Esophagus squamous epithelium (tissue), 5 donors: Measurements from ENCODE around the gene ELL2. TPM values are rescaled to one million over a fixed set of nuclear protein-coding genes. Genes with fewer than 3 reads are reported as not detected.

ENCODE experiments used
- DNase-seq: peaks from one replicate; lab custom pipeline; 2025; lab: John Stamatoyannopoulos, UW
- H3K27ac ChIP-seq, 4 donors: fragments of 200-600 bp; sonication (generic); one replicate each; pipeline ENCODE4 v1.5.1; 2016 to 2019; ENCODE audit warnings: mild to moderate bottlenecking in 1 of 4
- H3K27me3 ChIP-seq, 4 donors: fragments of 200-600 bp; sonication (generic); 1 replicate in 3 of 4; 2 replicates in 1 of 4; pipeline versions ENCODE4 v1.5.1 to v1.6.0; 2017 to 2021; ENCODE audit warnings: antibody characterized with exemption in 1 of 4
- H3K36me3 ChIP-seq, 3 donors: fragments of 200-600 bp; sonication (generic); one replicate each; pipeline ENCODE4 v1.5.1; 2016 to 2019
- H3K4me1 ChIP-seq, 3 donors: fragments of 200-600 bp; sonication (generic); one replicate each; pipeline ENCODE4 v1.5.1; 2017 to 2019
- H3K4me3 ChIP-seq, 4 donors: fragments of 200-600 bp; sonication (generic); 1 replicate in 3 of 4; 2 replicates in 1 of 4; pipeline ENCODE4 v1.5.1; 2016 to 2019; ENCODE audit warnings: mild to moderate bottlenecking in 2 of 4, moderate library complexity in 1 of 4
- H3K9me3 ChIP-seq, 3 donors: fragments of 200-600 bp; sonication (generic); one replicate each; pipeline ENCODE4 v1.5.1; 2016 to 2019
- POLR2A ChIP-seq, 4 donors: fragments of 450-650 bp; IDR thresholded peaks; one replicate each; pipeline ENCODE4 v1.6.1; 2017; ENCODE audit warnings: antibody characterized with exemption in 4 of 4, mild to moderate bottlenecking in 4 of 4, moderate library complexity in 3 of 4
- WGBS, 2 donors: methylation state at CpG; one replicate each; pipeline ENCODE4 v1.1.5; 2018; 5-methylcytosine and 5-hydroxymethylcytosine counted together
- intact Hi-C: fragments of 100-400 bp; cut with DNase I; formaldehyde crosslinking; loops from one replicate; pipeline ENCODE4 v1.15.0; 2022
- total RNA-seq, 4 donors: library from RNA; depleted of rRNA; stranded (reverse); fragments of >200 nt; gene quantifications; one replicate each; pipeline ENCODE4 v1.1.0, GENCODE V29; 2016
- TF ChIP-seq, protein P1 (sequence below), 6 experiments: fragments of 450-650 bp in 4 of 6; fragments of 200-600 bp in 2 of 6; sonication (generic) in 2 of 6; IDR thresholded peaks; one replicate each; pipeline ENCODE4 v1.5.1; 2016 to 2019; ENCODE audit warnings: antibody characterized with exemption in 6 of 6, mild to moderate bottlenecking in 4 of 6, moderate library complexity in 4 of 6
- donor health status: DM: yes; HTN: yes; CAD: no.

ELL2 gene
- total RNA-seq, 4 donors from 2014 or later: 74.9 to 124 (median 121) TPM

DNA sequence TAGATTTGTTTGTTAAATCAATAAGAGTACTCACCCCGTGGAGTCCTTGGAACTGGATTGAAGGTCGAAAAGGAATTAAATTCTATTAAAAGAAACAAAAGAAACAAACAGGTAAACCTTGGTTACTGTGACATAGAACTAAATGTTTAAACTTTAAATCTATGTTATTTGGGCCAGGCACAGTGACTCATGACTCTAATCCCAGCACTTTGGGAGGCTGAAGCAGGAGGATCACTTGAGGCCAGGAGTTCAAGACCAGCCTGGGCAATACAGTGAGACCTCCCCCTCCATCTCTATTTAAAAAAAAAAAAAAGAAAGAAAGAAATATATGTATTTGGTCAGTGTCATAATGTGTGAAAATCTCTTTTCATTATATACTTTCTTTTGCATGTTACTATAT is 18.7 kb downstream of the ELL2 start:
- no peaks in the 10 kb centered on the region for H3K27me3 ChIP-seq
- no peaks in the 10 kb centered on the region for H3K9me3 ChIP-seq
- TF ChIP-seq, protein P1, sequence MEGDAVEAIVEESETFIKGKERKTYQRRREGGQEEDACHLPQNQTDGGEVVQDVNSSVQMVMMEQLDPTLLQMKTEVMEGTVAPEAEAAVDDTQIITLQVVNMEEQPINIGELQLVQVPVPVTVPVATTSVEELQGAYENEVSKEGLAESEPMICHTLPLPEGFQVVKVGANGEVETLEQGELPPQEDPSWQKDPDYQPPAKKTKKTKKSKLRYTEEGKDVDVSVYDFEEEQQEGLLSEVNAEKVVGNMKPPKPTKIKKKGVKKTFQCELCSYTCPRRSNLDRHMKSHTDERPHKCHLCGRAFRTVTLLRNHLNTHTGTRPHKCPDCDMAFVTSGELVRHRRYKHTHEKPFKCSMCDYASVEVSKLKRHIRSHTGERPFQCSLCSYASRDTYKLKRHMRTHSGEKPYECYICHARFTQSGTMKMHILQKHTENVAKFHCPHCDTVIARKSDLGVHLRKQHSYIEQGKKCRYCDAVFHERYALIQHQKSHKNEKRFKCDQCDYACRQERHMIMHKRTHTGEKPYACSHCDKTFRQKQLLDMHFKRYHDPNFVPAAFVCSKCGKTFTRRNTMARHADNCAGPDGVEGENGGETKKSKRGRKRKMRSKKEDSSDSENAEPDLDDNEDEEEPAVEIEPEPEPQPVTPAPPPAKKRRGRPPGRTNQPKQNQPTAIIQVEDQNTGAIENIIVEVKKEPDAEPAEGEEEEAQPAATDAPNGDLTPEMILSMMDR (IDR thresholded peaks at IDR 0.05): no peak
- no peak for TF ChIP-seq POLR2A (IDR thresholded peaks at IDR 0.05)
- intact Hi-C loops: no loop called here
- peaks cover 0 to 39% (median 0%) of the 10 kb centered on the region in 3 donors for H3K36me3 ChIP-seq
- H3K4me1 ChIP-seq: peaks cover 18 to 100% (median 37%) of the 10 kb centered on the region in 3 donors
- 90% methylated on average over 2 of the region's 2 CpGs for WGBS, 2 donors
- H3K27ac ChIP-seq: no peak overlapping the region
- no peak for DNase-seq
- H3K4me3 ChIP-seq: no peak overlapping the region

DNA sequence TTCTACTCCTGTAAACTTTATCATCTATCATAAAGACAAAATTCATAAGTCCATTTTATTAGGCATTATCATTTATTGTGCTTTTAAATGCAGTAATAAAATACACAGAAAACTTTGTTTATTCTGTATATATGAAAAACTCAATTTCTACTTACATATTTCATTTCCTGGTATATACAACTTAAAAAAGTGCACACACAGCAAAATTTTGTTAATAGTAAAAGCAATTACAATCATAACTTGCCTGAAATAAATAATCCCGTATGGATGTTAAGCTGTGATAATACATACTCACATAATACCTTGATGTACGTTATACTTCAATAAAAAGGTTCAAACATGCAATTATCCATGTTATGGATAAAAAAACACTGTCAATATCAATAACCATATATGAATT is 19.2 kb downstream of the ELL2 start:
- 83 to 94% methylated on average over 2 of the region's 2 CpGs for WGBS, 2 donors
- Histone ChIP-seq H3K27me3 (no peaks in the 10 kb centered on the region), H3K4me1 (peaks cover 18 to 100% (median 37%) of the 10 kb centered on the region in 3 donors), H3K36me3 (peaks cover 0 to 44% (median 0%) of the 10 kb centered on the region in 3 donors), H3K9me3 (no peaks in the 10 kb centered on the region), H3K27ac (no peak overlapping the region), H3K4me3 (no peak overlapping the region)
- intact Hi-C loops: no loop called here
- no peak for DNase-seq
- no peak for TF ChIP-seq POLR2A (IDR thresholded peaks at IDR 0.05)
- TF ChIP-seq, protein P1 (IDR thresholded peaks at IDR 0.05): no peak

DNA sequence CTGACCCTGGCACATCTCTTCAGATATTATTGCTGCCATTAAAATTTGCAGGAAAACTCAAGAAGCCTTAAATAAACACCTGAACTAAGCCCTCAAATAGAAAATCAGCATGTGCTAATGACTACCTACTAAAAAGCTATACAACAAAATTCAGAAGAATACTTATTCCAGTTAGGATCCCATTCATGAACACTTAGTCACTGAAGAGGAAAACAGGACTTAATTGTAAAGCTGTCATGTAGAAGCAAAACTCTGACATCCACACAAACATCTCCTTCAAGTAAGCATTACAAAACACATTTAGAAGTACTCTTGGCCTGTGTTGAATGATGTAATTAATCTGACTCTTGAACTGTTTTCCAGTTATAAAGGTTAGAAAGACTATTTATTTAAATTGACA is 19.9 kb downstream of the ELL2 start:
- Histone ChIP-seq H3K9me3 (no peaks in the 10 kb centered on the region), H3K36me3 (peaks cover 0 to 48% (median 0%) of the 10 kb centered on the region in 3 donors), H3K27me3 (no peaks in the 10 kb centered on the region), H3K27ac (no peak overlapping the region), H3K4me3 (no peak overlapping the region), H3K4me1 (peaks cover 18 to 100% (median 36%) of the 10 kb centered on the region in 3 donors)
- DNase-seq: no peak
- intact Hi-C loops: no loop called here
- TF ChIP-seq POLR2A (IDR thresholded peaks at IDR 0.05): no peak
- TF ChIP-seq, protein P1 (IDR thresholded peaks at IDR 0.05): no peak

DNA sequence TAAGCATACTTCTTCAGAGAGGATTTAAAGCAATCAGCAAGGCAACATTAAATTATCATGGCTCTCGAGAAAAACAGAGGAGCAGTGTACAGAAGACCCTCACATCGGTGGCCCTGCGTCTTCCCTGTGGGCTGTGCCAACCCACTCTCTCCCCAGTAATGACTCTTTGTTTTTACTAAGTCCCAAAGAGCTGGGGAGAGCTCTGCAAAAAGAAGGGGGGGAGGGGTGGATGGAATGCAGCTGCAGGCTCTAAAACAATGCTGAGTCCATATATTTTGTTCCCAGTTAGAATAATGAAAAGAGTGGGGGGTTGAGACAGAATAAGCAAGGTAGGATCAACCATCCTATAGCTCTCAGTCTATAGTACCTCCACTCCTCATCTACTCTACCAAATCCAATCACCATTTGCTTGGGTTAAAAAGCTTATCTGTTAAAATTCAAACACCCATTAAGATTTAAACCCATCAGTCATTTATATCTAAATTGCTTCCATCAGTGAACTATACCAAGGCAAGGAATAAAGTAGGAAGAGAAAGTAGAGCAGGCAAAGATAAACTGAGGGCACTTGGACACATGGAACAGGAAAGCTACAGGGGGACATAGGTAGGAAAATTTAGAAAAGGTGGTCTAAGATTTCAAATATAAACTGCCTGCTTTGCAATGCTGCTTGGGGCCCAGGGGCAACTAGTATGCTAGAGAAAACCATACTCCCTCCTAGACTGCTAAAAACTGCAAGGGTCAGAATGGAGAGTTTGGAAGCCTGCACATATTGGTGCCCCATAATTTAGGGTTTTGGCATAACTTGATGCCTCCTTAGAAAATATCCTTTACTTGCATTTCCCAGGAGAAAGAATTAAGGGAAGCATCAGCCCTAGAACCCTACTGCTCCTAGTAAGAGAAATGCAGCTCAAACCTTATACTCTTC is 20.6 kb downstream of the ELL2 start:
- H3K27me3 ChIP-seq: no peaks in the 10 kb centered on the region
- TF ChIP-seq, protein P1 (IDR thresholded peaks at IDR 0.05): no peak
- no peak for TF ChIP-seq POLR2A (IDR thresholded peaks at IDR 0.05)
- no peak overlapping the region for H3K4me3 ChIP-seq
- intact Hi-C loops: no loop called here
- peaks cover 0 to 56% (median 0%) of the 10 kb centered on the region in 3 donors for H3K36me3 ChIP-seq
- DNase-seq: no peak
- H3K27ac ChIP-seq: peak overlapping the region in 1 of 4 donors; percentile 7
- no peaks in the 10 kb centered on the region for H3K9me3 ChIP-seq
- peaks cover 18 to 100% (median 31%) of the 10 kb centered on the region in 3 donors for H3K4me1 ChIP-seq
- WGBS, 2 donors: 62 to 82% methylated on average over 3 of the region's 3 CpGs

DNA sequence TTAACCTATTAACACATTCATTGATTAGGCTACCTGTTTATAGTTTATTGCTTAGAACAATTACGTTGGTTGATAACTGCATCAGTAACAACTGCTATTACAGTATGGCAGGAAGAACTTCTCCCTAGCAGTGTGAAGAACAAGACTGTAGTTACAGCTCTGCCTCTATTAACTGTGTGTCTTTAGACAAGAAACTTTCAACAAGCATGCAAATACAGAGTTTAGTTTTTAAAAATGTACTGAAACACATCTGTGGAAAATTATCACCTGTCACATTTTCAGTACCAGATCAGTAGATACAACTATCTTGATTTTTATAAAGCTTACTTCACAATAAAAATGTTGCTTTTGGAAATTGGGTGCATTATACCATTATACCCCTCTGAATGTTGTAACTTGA is 22.2 kb downstream of the ELL2 start:
- Histone ChIP-seq H3K4me1 (peaks cover 13 to 100% (median 23%) of the 10 kb centered on the region in 3 donors), H3K27me3 (no peaks in the 10 kb centered on the region), H3K4me3 (no peak overlapping the region), H3K27ac (peak overlapping the region in 1 of 4 donors; percentile 7), H3K9me3 (no peaks in the 10 kb centered on the region), H3K36me3 (peaks cover 0 to 61% (median 0%) of the 10 kb centered on the region in 3 donors)
- intact Hi-C loops: no loop called here
- WGBS, 2 donors: 93 to 95% methylated on average over 1 of the region's 1 CpG
- TF ChIP-seq POLR2A (IDR thresholded peaks at IDR 0.05): no peak
- TF ChIP-seq, protein P1 (IDR thresholded peaks at IDR 0.05): no peak
- DNase-seq: no peak
